NCI-H2227 (cell line): ENCODE results near the gene RASAL1.

ENCODE experiments used
- DNase-seq: peaks from one replicate; lab custom pipeline; 2025; ENCODE audit not compliant: unreplicated experiment; lab: John Stamatoyannopoulos, UW

Gene RASAL1, protein sequence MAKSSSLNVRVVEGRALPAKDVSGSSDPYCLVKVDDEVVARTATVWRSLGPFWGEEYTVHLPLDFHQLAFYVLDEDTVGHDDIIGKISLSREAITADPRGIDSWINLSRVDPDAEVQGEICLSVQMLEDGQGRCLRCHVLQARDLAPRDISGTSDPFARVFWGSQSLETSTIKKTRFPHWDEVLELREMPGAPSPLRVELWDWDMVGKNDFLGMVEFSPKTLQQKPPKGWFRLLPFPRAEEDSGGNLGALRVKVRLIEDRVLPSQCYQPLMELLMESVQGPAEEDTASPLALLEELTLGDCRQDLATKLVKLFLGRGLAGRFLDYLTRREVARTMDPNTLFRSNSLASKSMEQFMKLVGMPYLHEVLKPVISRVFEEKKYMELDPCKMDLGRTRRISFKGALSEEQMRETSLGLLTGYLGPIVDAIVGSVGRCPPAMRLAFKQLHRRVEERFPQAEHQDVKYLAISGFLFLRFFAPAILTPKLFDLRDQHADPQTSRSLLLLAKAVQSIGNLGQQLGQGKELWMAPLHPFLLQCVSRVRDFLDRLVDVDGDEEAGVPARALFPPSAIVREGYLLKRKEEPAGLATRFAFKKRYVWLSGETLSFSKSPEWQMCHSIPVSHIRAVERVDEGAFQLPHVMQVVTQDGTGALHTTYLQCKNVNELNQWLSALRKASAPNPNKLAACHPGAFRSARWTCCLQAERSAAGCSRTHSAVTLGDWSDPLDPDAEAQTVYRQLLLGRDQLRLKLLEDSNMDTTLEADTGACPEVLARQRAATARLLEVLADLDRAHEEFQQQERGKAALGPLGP

DNA sequence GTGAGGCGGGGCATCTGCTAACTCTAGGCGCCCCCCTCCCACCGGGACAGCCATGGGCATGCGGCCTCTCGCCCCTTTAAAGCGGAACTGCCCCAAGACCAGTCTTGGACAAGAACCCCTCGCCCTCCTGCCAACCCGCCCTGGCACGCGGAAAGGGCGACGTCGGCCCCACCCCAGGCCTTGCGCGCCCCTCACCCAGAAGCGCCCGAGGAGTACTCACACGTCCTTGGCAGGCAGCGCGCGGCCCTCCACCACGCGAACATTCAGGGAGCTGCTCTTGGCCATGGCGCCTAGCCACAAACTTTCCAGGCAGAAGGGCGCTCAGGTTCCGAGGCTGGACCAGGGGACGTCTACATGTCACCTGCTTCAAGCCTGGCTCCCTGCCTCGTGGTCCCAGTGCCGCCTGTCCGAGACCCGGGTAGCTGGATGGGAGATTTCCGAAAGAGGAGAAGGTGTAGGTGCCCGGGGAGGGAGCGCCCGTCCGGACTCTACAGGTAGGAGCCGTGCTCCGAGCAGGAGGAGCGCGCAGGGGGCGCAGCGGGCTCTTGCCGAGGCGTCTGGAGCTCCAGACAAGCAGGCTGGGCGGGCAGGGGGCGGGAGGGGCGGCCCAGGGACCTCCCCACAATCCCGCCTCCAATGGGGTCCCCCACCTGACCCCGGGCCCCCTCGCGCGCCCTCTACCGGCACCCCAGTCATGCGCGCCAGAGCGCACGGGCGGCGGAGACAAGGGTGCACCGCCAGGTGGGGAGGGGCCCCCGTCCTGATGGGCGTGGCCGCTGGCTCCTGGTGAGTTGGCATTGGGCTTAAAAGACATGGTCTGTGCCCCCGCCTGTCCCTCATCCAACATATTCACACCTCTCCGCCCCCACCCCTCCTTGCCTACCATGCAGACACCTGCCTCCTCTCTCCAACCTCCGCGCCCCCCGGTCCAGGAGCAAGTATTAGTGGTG is at the start of gene RASAL1:
Gene RASAL1, minus strand, starts transcription at position 584 of the 950 bp plus-strand sequence. Its CDS starts 299 bp downstream, at position 285.
- peak; percentile 83 for DNase-seq

DNA sequence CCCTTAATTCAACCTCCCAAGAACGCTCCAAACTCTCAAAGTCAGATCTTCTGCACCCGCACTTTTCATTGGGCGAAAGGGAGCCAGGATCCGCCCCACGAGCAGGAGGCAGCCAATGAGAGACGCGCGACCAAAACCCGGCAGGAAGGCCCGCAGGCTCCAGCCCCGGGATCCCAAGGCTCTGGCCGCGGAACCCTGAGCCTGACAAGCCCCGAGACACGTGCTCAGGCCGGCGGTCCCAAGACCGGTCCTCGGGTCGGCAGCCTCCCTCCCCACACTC is 49.3 kb upstream of the RASAL1 start:
- DNase-seq = peak; percentile 87

DNA sequence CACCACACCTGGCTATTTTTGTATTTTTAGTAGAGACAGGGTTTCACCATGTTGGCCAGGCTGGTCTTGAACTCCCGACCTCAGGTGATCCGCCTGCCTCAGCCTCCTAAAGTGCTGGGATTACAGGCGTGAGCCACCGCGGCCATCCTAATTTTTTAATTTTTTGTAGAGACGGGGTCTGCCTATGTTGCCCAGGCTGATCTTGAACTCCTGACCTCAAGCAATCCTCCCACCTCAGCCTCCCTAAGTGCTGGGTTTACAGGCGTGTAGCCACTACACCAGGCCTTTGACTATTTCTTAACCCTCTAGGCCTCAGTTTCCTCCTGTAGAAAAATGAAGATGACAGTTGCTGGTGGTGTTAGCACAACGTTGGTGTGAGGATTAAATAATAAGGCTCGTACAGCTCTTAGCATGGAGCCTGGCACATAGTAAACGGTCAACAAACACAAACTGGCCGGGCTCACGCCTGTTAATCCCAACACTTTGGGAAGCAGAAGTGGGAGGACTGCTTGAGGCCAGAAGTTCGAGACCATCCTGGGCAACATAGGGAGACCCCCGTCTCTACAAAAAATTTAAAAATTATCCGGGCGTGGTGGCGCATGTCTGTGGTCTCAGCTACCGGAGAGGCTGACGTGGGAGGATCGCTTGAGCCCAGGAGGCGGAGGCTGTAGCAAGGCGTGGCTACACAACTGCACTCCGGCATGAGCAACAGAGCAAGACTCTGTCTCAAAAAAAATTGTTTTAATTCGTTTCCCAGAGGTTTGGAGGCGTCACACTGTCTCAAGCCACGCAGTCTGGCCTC is 48.7 kb upstream of the RASAL1 start:
- peak; percentile 79 for DNase-seq

DNA sequence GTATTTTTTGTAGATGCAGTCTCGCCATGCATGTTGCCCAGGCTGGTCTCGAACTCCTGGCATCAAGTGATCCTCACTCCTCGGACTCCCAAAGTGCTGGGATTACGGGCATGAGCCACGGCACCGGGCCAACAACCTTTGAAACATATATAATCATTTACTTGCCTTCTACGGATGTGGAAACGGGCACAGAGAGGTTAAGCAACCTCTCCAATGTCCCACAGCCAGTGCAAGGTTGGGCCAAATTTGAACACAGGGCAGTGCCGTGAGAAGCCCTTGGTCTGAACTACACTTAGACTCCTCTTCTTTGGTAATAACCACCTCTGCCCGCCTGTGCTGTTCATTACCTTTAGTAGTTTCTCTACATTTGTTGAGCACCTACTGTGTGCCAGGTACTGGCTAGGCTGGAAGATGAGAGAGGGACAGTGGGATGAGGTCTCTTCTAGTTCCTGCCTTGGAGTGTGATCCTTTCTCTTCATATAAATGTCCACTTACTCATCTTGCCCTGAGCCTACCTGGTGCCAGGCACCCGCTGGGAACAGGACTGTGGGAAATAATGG is 47.5 kb upstream of the RASAL1 start:
- DNase-seq = no peak

DNA sequence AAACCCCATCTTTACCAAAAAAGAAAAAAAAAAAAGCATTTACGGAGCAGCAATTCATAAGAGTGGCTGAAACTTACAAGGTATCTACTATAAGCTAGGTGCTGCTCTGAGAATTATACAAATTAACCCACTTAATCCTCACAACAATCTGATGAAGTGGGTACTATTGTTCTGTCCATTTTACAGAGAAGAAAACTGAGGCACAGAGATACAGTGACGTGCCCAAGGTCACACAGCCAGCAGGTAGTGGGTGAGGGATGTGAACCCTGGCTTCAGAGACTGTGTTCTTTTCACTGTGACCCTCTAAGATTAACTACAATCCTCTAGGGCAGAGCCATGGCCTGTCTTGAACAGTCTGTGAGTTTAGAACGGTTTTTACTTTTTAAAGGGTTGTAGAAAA is 46.4 kb upstream of the RASAL1 start:
- DNase-seq = no peak

DNA sequence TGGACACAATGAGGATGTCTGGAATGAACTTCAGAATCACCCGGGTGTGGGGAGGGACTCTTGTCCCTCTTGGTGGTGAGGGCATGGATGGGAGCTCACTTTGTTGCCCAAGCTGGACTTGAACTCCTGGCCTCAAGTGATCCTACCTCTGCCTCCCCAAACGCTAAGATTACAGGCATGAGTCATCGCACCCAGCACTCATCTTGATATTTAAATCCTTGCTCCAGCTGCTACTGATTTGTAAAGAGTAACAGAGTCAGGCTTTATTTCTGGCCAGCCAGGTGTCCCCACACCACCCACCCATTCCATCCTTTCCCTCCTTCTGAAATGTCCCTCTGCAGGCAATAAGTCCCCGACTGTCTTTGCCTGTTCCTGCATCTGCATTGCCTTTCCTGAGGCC is 44.8 kb upstream of the RASAL1 start:
- DNase-seq = no peak

DNA sequence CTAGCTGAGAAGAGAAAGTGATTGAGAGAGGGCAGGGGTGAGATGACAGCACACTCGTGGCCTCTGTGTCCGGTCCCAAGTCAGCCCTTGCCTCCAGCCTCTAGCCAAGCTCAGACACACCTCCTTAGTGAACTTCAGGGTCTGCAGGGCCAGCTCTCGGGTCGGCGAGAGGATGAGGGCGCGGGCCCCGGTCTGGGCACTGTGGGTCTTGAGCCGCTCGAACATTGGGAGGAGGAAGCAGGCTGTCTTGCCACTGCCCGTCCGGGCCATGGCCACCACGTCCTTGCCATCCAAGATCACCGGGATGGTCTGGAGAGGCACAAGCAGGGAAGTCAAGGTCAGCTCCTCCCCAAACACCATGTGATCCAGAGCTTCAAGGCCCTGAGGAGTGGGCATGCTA is 43.5 kb upstream of the RASAL1 start:
- DNase-seq = no peak

DNA sequence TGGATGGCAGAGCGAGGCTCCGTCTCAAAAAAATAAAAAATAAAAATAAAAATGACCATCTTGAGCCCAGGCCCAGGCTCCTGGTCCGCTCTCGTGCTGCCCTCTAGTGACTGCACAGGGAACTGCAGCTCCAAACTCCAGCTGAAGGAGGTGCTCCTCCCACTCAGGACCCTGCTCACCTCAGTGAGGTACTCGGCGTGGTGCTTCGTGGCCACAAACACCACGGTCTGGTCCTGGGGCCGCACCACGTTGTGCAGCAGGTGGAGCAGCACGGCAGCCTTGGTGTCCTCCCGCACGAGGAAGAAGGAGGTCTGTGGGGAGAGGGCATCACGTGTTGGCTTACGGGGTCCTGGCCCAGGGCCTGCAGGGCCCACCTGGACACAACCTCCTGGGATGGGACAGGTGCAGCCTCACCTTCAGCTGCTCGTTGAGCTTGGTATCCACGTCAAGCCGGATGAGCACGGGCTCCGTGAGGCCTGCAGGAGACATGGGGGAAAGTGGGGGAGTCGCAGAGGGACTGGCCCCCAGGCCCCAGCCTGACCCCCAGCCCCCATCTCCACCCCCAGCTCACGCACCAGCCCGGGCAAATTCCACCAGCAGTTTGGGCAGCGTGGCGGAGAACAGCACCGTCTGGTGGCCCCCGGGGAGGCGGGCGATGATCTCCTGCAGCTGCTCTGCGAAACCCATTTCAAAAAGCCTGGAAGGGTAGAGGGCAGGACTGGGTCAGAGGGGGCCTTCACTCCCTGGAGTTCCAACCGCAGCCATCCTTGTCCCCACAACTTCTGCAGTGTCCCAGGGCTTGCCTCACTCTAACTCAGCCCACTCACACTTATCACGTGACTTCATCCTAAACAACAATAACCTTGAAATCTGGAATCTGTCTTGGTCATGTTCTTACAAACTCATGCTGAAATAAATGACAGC is 39.2 kb upstream of the RASAL1 start:
- peak; percentile 86 for DNase-seq

DNA sequence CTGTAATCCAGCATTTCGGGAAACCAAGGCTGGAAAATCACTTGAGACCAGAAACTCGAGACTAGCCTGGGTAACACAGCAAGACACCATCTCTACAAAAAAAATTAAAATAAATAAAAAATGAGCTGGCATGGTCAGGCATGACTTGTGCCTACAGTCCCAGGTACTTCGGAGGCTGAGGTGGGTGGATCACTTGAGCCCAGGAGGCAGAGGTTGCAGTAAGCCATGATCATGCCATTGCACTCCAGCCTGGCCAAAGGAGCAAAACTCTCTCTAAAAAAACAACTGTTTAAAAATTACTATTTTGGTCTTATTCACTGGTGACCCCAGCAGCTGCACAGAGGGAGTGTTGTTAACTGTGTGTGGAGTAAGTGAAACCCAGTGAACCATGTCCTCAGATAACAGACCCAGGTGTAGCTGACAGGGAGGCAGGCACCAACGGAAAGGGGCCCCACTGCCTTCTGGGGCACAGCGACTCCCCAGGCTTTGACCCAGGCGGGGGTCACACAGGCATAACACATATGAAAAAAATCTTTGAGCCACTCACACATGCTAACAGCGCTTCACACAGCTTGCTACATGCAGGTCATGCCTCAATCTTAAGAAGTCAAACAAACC is 37.6 kb upstream of the RASAL1 start:
- DNase-seq = no peak

DNA sequence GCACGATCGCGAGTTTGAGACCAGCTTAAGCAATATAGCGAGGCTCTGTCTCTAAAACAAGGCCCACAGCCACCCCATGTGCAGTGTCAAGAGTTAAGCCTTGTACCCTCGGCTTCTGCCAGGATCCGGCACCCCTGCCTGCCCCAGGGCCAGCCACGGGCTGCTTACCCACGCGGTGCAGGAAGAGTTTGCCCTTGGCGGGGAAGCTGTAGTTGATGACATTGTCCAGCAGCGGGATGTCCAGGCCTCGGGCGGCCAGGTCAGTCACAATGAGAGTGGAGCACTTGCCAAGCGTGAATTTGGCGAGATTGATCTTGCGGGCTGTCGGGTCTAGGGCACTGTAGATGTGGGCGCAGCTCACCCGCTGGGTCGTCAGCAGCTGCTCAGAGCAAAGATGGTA is 36.6 kb upstream of the RASAL1 start:
- DNase-seq = no peak

DNA sequence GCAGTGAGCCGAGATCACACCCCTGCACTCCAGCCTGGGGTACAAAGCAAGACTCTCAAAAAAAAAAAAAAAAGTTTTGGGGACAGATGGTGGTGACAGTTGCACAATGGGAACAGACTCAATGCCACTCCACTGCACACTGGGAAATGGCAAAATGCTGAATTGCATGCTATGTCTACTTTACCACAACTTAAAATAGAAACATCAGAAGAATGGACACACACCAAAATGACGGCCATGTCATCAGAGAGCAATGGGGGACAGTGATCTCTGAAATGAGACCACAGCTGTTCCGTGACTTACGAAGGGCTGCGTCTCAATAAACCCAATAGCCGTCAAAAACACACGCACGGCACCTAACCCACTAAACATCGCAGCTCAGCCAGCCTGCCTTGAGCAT is 36.0 kb upstream of the RASAL1 start:
- DNase-seq = no peak

DNA sequence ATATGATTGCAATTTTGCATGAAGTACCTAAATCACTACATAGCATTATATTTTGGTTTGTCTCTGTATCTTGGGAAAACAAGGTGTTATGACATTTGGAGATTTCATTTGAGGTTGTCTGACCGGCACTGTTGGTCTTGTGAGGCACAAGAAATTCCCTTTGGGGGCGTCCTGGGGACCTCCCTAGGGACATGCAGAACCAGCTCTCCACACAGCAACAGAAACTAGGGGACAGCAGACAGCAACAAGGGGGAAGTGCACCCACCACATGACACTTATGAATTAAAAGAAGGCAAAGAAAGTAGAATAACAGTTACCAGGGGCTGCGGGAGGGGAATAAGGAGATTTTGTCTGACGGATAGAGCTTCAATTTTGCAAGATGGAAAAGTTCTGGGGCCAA is 35.4 kb upstream of the RASAL1 start:
- DNase-seq = no peak

DNA sequence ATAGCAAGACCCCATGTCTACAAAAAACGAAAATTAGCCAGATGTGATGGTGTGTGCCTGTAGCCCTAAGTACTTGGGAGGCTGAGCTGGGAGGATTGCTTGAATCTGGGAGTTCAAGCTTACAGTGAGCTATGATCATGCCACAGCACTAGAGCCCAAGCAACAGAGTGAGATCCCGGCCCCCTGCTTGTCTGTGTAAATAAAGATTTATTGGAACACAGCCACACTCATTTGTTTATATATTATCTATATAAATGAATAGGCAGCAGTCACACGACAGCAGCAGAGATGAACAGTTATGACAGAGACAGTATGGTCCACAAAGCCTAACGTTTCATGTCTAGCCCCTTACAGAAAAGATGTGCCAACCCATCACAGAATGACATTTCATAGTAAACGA is 34.9 kb upstream of the RASAL1 start:
- DNase-seq = no peak

DNA sequence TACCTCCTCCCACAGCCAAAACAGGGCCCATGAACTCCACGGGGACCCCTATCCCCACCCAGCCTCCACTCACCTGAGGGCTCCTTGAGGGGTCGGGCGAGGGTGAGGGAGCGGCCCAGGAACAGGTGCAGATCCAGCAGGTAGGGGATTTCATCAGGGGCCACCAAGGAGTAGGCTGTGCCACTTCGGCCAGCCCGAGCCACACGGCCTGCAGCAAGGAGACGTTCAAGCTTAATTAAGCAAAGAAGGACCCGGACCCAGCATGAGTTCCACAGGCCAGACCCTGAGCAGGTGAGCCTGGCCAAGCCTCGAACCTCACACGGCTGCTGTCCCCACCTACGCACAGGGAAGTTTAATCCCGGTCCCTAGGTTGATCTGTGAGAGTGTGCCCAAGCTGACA is 34.1 kb upstream of the RASAL1 start:
- DNase-seq = no peak

DNA sequence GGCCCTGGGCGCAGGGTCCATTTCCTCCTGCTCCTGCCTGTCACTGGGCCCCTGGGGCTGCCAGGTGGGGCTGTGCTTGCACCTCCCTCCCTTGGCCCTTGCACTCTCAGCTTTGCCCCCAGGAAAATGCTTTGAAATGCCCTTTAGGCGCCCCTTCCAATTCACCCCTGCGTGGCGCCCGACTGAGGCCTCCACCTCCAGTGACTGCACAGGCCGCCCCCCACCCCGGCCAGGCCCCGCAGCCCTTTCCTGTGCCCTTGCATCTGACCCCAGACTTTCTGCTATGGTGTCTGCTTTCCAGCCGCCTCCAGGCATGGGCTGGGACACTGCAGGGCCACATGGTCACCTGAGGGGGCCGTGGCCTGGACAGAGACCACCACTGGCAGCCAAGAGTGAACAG is 32.3 kb upstream of the RASAL1 start:
- DNase-seq = no peak

DNA sequence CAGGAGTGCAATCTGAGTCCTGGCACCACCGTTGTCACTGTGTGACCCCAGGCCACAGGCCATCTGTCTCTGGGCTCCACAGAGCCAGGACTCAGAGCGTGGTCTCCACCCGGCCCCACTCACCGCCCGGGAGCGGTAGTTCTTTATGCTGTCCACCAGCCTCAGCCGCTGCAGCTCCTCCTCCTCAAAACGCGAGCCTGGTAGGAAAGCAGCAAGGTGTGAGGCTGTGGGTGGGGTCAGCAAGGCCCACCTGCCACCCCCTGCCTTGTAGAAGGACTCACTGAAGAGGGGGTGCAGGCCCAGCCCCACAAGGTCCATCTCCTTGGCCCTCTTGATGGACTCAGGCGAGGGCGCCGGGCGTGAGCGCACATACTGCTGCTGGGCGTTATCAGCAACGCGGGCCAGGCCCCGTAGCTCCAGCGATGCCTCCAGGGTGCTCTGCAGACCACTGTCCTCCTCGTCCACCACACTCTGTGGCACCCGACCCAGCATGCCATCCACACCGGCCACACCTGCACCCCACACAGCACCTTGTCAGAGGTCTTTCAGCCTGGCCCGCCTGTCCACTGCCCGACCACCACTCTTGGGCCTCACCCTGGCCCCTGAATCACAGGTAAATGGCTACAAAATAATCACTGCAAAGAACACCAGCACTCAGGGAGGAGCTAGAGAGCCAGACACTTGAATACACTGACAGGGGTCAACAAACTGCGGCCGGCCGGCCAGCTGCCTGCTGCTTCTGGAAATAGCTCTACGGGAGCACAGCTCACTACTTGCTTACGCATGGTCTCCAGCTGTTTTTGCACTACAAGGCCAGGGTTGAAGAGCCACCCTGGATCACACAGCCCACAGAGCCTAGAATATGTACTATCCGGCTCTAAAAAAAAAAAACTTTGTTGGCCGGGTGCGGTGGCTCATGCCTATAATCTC is 30.2 kb upstream of the RASAL1 start:
- DNase-seq = no peak

DNA sequence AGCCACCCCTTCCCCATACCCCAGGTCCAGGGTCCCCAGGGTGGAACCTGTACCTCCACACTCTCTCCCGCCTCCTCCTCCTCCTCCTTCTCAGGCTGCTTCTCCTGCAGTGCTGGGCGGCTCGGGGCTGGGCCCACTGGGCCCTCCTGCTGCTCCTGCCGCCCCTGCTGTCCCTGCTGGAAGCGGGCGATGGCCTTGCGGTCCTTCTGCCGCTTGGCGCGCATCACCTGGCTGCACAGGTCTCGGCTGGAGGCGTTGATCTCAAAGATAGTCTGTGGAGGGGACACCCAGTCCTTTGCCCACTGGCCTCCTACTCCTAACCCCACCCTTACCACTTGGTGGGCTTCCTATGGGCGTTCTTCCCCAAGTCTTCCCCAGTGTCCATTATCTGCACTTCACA is 28.5 kb upstream of the RASAL1 start:
- no peak for DNase-seq

DNA sequence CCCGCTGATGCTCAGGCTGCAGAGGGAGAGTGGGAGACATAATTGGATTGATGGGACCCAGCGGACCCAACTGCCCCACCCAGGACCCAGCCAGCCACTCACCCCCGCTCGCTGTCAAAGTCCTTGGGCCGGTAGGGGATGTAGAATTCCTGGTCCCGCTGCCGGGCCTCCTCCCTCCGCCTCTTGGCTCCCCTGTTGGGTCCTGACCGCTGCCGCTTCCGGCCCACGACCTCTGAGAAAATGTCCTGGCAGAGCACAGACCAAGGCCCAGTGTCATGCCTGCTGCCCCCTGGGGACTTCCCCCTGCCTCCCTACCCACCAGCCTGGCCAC is 27.4 kb upstream of the RASAL1 start:
- no peak for DNase-seq
